ENCODE results near the gene LDAH.

LDAH gene

DNA sequence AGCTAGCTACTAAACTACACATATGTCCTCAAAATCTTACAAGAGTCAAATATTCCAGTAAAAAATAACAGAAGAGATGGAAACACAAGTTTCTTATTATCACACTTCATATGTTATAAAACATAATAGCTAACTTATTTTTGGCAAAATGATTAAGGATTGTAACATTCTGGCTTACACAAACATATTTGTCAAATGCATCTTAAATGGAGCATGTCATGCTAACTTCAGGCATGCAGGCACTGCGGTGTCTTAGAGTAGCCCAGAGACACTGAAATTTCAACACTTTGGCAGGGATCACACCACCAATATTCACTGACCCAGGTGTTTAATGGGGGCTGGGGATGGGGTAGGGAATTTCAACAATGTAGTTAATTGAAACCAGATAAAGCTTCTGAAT is 51.6 kb downstream of the LDAH start:
- no peak for DNase-seq

DNA sequence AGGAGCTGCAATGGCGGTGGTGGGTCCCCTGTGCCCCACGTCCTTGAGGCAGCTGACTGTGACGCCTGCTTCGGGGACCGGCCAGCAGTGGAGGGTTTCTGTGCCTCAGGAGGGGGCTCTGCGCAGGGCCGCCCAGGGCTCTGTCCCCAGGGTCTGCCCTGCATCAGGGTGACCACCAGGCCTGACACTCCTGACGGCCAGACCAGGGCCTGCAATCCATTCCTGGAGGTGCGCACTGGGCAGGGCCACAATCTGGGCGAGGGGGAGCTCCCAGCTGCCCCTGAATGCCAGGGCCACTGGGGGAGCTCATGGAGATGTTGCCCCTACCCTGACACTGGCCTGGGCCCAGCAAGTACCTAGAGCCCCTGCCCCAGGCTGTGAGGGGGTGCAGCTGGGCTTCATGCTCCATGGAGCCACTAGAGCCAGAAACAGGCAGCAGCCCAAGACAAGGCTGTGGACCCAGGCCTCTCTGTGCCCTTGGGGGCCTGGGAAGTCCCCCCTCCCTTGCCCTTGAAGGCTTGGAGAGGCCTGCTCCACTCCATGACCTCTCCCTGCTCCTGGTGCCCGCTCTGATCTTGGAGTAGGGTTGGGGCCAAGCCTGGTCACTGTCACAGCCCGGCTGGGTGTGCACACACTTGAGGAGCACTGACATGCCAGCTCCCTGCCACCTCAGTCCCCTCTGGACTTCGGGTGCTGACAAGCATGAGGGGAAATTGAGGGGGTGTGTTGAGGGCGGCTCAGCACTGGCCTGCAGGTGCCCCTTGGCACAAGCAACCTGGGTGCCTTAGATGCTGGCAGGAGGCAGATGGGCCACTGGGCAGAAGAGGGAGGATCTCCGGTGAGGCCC is 55.9 kb downstream of the LDAH start:
- no peak for DNase-seq

DNA sequence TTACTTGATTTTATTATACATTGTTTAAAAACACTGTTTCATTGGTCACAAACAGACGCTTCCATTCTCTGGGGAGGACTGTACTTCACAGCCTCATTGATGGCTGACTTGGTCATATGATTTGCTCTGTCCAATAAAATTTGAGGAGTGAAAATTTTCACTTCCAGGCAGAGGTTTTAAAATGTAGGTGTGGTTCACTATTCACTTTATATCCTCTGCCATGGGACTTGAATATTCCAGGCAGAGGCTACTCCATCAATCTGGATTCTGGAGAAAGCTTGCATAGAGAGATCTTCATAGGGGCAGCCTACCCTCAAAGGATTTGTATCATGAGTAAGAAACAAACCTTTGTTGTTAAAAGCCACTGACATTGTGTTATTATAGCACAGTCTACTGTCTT is 56.7 kb downstream of the LDAH start:
- DNase-seq = no peak

DNA sequence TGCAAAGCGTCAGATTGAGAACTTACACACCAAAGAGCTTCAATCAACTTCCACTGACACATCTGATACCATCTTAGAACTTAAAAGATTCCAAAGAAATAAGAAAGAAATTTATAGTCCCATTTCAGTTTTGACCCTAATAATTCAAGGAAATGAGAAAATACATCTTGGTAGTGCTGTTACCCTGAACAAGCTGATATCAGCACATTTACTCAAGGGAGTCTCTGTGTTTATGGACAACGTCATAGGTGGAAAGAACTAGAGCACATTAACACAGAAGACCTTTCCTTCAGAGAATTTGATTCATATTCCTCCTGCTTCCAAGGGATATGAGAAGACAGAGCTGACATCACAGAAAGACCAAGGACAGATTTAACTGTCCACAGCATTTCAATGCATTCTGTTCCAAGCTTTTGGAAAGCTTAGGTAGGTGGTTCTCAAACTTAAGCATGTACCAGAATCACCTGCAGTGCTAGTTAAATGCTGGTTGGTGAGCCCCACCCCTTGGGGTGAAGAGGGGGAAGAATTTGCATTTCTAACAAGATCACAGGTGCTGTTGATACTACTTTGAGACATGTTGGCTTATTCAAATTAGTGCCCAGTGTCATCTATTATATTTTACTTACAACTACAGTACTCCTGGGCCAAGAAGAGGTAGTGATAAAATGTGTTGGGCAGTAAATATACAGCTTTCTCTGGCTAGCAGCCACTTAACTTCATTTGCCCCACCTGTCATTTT is 59.8 kb downstream of the LDAH start:
- no peak for DNase-seq

DNA sequence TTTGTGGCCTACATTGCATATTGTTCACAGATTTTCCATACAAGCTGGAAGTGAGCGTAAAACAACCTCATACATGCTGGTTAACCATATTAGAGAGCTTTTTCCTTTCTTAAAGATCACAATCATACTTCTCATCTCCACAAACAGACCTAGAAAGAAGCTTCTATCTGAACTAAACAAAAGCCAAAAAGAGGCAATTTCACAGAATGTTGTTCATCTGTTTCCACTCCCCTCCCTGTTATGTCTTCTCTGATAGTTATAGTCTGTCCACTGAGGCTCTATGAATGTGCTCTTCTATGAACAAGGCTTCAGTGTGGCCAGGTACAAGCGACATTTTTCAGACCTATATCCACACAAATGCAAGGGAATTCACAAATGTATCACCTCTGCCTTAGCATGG is 63.4 kb downstream of the LDAH start:
- no peak for DNase-seq

DNA sequence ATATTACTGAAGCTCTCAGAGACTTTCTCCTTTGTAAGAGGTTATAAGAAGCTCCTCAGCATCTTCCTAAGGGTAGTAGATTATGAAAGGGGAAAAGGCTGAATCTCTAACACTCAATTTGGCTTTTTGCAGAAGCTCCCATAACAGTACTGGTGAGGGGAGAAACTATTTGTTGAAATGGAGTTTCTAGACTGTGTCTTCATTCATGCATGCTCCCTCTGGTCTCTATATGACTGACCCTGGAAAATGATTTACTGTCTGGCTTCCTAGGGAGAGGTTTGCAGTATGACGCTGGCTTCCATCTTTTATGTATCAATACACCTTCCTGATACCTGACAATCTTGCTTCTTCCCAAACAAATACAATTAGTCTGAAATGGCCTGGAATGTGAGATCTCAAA is 63.9 kb downstream of the LDAH start:
- DNase-seq = no peak

DNA sequence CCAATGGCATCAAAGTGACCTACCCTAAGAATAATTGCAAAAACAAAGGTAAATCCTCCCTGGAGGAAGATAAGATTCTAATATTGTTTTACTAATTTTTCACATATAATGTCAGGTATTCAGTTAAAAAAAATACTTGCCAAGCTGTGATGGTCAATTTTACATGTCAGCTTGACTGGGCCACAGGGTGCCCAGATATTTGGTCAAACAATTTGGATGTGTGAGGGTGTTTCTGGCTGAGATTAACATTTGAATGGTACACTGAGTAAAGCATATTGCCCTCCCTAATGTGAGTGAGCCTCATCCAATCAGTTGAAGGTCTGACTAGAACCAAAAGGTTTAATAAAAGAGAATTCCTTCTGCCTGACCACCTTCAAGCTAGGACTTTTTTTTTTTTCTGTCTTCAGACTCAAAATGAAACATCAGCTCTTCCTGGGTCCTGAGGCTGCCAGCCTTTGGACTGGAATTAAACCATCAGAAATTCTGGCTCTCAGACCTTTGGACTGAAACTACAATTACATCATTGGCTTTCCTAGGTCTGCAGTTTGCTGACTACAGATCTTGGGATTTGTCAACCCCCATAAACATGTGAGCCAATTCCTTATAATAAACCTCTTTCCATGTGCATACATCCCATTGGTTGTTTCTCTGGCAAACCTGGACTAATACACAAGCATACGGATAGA is 65.4 kb downstream of the LDAH start:
- DNase-seq = no peak

DNA sequence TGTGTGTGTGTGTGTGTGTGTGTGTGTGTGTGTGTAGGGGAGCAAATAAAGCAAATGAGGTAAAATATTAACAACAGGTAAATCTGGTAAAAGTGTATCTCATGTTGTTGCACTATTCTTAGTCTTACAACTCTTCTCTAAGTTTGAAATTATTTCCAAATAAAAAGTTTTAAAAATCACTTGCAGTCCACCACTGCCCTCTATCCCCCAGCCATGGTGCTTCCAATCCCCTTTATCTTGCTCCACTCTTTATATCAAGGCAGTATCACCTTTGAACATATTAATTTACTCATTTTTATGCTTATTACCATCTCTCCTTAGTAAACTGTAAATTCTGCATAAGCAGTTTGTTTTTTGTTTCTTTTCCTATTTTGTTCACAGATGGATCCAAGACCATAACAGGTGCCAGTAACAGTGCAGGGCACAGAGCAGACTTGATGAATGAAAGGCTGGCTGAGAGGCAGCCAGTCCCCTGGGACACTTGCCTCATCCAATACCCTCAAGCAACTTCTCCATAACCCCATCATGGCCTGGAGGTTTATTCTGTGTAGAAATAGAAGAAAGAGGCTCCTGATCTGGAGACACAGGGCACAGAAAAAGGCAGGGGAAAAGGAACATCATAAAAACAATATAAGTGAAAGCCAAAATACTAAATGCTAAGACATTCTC is 67.6 kb downstream of the LDAH start:
- DNase-seq = no peak

DNA sequence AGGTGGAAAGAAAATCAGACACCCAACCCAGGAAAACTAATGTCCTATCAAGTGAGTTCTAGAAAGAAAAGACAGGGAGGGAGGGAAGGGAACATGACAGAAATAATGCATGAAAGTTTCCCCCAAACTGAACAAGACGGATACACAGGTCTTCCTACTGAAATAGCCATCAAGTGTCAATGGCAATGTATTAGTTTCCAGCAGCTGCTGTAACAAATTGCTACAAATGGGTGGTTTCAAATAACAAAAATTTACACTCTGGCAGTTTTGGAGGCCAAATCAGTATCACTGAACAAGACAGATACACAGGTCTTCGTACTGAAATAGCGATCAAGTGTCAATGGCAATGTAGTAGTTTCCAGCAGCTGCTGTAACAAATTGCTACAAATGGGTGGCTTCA is 70.6 kb downstream of the LDAH start:
- no peak for DNase-seq

DNA sequence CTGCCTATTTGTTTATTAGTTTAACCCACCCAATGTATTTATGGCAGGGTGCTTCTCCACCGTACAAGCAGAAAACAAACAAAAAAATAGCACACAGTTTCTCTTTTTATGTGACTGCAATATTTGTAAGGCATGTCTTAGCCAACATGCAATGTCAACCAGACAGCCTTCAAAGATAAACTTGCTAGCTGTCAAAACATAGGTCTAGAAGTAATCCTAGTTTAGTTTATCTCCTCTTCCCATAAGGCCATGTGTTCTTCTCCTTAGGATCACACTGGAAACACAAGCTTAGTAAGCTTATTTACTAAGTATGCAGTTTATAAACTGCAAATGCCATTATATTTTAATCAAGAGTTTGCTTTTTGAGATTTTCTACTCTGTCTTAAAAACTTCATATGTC is 75.6 kb downstream of the LDAH start:
- no peak for DNase-seq

DNA sequence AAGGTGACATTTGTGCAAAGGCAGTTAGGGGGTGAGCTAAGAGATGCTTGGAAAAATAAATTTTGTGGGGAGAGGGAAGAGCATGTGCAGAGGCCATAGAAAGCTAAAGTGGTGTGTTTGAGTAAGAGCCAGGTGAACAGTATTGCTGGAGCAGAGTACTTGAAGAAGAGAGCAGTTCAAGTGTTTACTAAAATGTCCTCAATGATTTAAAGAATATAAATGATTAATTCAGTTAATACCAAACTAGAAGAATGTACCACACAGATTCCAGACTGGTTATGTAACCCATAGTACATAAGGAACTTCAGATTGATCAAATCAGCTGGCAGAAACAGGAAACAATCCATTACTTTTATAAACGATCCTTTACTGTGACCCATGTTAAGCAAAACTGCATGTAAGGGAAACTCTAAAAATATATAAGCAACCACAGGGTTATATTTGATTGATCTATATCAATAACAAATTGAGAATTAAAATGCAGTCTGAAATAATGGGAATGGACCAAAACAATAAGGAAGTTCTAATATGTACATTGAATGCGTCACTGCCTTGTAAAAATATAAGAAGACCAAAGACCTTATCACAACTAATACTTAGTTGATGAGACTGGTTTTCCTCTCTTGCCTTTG is 76.9 kb downstream of the LDAH start:
- no peak for DNase-seq

DNA sequence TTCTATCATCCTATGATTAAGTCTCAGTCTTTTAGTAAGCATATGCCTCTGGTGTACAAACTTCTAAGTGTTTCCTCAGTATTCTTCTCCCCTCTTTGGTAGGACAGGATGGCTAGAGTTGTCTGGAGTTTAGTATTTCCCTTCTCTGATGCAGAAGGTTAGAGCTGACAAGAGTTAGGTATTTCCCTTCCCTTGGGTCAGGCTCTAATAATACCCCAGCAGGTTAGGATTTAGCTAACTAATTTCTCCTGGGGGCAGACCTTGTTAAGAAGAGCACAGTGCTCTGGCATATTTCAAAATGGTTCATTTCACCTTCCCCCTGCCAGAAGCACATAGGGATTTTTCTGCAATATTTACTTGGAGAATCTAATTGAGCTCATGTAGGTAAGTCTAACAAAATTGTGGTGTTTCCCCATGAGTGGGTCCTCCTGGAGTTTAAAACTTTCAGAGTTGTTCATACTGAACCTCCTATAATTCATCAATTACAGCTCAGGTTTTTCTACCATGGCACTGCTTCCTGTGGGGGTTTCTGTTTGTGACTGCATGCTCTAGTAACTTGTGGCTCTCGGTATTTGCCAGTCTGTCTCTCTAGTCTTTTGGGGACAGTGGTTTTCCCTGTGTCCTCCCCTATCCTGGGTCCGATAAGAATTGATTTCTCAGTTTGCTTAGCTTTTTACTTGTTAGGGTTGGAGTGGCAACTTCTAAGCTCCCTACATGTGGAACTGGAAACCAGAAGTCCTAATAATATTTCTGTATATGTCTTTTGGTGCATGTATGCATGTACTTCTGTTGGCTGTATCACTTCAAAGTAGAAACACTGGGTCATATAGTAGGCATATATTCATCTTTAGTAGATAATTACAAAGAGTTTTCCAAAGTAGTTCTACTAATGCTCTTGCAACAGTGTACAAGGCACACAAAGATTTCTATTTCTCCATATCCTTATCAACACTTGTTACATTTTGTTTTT is 78.2 kb downstream of the LDAH start:
- no peak for DNase-seq

DNA sequence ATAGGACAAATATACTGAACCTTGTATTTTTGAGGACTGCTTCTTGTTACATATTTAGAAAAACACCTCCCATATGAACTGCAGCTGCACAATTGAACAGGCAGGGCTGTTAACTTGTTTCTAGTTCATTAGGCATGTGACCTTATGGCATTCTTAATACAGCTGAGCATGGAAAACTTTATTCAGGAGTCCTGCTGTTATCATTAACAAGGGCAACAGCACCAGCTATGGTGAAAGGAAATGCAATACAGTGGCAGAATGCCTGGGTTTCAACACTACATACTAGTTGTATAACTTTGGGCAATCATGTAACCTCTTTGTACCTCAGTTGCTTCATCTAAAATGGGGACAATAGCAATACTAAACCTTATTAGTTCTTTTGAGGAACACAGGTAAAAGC is 84.1 kb downstream of the LDAH start:
- DNase-seq = no peak

DNA sequence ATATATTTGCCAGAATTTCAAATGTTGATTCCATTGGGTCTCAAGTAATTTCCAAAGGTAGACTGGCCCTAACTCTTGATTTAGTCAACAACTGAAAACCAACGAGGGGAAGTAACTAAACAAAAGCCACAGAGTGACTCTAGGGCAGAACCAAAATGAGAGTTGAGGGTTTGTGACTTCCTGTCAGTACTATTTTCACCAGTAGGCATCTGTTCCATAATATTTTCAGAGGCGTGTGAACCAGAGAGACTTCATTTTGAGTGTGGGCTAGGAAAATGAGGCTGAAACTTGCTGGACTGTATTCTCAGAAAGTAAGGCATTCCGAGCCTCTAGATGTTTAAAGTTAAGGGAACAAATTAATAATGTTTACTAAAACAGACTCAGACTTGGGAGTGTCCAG is 85.4 kb downstream of the LDAH start:
- no peak for DNase-seq

DNA sequence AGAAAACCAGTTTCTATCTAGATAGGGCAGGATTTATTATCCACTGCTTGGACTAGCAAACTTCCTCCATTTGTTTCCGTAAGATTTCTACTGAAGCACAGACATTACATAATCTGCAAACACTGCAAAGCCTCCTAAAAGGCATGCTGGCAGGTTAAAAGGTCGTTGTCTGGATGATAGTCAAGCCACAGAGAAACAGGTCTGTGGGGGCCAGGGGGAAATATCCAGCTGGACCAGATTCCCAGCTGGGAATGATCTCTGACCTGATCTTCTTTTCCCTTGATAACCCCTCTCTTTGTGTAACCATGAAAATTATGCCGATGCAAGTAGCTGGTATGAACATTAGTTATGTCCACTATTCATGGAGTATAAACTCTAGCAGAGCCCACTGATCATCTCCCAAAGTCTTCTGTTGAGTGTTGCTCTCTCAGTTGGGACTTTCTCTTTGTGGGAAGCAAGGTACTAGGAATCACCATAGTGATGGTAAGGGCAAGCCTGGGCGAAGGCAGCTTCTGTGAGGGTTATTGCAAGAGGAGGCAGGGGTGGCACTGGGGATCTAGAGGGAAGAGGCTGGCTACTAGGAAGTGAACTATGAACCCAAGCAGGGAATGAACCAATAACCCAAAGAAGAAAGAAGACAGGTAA is 94.7 kb downstream of the LDAH start:
- no peak for DNase-seq

DNA sequence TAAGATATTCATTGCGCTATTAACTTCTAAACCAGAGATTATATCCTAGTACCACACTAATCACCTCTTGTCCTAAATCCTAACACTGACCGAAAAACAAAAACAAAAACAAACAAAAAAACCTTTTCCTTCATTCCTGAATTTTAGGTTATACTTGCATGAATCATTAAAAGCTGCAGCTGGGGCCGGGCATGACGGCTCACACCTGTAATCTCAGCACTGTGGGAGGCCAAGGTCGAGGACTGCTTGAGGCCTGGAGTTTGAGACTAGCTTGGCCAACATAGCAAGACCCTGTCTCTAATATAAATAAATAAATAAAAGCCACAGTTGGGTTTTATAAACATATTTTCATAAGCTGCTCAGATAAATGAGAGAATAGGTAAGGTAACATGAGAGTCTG is 96.0 kb downstream of the LDAH start:
- no peak for DNase-seq

DNA sequence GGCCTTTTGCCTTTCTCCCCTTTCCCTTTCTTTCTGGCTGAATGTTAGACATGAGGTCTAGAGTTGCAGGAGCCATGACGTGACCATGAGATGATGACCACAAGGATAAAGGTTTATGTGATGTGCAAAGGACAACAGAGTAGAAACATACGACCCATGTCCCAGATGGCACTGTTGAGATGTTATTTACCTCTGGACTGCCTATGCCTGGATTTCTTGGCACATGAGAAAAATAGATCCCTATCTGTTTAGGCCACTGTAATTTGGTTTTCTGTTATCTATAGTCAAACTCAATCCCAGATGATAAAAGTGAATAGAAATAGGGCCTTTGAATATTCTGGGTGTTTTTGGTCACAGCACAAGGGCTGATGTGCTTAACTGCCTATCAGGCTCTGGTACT is 97.1 kb downstream of the LDAH start:
- no peak for DNase-seq

DNA sequence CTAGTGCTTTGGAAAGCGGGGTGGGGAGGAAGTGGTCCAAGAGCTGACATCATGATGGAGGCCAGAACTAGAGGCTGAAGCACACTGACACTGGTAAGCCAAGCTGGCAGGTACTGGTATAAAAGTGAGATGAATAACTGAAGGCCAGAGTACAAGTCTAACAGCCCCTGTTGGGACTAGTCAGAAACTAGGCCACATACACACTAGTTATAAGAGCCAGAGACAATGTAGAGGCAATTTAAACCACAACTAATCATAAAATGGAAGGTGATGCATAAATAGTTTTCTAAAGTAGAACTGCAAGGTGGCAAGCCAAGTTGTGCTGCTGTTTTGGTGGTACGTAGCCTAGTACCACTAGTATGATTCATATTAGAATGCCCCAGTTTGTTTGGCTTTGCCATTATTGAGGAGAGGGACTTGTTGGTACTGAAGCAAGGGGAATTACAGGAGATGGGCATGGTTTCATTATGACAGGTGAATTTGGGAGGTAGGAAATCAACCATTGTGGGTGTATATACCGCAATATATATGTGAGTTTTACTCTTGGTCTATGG is 98.3 kb downstream of the LDAH start:
- DNase-seq = no peak

DNA sequence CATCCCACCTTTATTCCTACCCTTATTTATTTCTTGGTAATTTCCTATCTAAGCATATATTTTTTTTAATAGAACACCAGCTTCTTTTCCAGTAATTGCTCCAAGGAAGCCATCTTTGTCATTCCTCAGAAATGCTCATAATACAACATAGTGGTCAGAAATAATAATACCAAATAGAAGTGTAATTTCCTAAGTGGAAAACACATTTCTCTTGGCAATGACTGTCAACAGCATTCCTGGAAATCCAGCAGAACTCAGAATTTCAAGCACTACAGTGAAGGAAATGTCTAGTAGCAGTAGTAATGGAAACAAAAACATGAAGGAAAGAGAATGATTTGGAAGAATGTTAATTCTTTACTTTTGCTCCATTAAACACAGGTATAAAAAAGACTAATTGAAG is 99.4 kb downstream of the LDAH start:
- no peak for DNase-seq

DNA sequence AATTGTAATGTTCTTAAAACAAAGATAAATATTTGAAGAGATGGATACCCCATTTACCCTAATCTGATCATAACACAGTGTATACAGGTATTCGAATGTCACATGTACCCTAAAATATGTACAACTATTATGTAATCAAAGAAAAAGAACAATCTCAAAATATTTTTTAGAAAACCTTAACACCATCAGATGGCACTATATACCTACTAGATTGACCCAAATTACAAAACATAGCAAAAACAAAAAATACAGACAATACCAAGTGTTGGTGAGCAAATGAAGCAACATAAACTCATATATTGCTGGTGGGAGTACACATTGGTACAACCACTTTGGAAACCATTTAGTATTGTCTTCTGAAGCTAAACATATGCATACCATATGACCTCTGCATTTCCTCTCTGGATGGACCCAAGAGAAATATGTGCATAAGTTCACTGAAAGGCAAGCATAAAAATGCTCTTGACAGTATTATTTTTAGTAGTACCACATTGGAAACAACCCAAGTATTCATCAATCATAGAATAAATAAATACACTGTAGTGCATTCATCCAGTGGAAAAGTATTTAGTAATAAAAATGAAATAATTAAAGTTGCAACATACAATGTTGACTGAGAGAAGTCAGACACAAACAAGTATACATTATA is 100.2 kb downstream of the LDAH start:
- no peak for DNase-seq

All from NCI-H1092 (cell line).